Stimulated activated CD8-positive, alpha-beta memory T cell treated with anti-CD3 and anti-CD28 coated beads, Interleukin-2, amount 100 ng/mL, for 1 hour (primary cell): ENCODE data around the gene PPFIA1.
"Not testable (repeated sequence)": the region's sequence is repeated elsewhere in the genome, so short reads cannot be mapped to it uniquely, and the experiment has no call there.

ENCODE experiments used
- DNase-seq, 2 donors: peaks; one replicate each; pipeline ENCODE4 v3.0.0-alpha.2; 2020; ENCODE audit warnings: low read depth in 2 of 2

PPFIA1 gene

DNA sequence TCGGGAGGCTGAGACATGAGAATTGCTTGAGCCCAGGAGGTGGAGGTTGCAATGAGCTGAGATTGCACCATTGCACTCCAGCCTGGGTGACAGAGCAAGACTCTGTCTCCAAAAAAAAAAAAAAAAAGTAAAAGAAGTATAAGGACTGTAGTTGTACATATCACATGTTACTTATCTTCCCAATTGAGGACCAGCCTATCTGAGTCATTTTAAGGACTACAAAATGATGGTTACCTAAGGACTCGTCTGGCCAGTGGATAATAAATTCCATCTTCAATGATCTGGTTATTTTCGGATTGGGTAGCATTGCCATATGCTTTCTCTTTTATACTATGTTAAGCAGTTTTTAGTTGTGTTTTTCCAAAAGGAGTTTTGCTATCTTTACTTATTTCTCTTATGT, 55.3 kb downstream of the PPFIA1 start:
- DNase-seq = no peak

DNA sequence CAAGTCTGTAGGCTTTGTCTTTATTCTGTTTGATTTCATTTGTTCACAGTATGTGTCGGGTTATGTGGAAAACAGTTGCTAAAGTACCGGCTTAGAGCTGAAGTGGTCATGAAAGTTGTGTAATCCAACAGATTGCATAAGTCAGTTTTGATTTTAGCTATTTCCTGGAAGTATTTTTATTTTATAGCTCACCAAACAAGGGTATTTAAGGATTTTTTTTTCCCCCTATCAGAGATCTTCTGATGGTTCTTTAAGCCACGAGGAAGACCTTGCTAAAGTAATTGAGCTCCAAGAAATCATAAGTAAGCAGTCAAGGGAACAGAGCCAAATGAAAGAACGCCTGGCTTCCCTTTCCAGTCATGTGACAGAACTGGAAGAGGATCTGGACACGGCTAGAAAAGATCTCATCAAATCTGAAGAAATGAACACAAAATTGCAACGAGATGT, 55.9 kb downstream of the PPFIA1 start:
- DNase-seq = no peak

DNA sequence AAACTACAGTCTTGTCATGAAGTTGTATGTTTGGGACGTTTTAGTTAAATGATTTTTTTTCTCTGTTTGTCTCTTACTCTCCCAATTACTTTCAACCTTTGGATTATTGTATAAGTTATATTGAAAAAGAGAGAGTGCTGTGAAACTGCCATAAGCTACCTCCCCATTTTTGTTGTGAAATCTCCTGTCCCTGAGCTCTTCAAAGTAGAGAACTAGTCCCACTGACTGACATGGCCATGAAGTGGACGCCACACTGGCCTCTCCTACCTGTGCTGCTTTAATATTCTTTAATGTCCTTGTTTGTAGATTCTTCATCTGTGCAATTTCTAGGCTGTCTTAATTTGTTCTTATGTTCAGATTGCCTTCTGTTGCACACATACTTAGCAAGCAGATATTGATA, 56.3 kb downstream of the PPFIA1 start:
- no peak for DNase-seq

DNA sequence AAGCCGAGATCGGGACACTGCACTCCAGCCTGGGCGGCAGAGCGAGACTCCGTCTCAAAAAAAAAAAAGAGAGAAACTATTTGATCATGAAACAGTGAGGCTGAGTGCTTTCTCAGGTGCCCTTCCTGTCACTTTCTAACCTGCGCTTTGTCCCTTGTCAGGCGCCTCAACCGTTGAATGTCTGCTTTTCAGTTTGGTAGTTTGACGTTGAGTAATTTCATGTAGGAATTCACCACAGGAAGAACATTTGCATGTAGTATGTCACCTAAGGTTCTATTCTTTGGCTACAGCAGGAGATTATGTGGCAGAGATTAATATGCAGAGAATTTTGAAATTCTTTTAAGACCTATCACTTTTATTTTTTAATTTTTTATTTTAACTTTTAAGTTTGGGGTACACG, 57.2 kb downstream of the PPFIA1 start:
- DNase-seq = no peak

DNA sequence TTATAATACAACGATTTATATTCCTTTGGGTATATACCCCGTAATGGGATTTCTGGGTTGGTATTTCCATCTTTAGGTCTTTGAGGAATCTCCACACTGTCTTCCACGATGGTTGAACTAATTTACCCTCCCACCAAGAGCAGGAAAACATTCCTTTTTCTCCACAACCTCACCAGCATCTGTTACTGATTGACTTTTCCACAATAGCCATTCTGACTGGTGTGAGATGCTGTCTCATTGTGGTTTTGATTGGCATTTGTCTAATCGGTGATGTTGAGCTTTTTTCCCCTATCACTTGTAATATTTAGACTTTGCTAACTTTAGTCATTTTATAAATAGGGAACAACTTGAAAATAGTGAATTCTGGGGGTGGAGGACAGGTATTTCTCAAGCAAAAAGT, 58.1 kb downstream of the PPFIA1 start:
- DNase-seq = no peak

DNA sequence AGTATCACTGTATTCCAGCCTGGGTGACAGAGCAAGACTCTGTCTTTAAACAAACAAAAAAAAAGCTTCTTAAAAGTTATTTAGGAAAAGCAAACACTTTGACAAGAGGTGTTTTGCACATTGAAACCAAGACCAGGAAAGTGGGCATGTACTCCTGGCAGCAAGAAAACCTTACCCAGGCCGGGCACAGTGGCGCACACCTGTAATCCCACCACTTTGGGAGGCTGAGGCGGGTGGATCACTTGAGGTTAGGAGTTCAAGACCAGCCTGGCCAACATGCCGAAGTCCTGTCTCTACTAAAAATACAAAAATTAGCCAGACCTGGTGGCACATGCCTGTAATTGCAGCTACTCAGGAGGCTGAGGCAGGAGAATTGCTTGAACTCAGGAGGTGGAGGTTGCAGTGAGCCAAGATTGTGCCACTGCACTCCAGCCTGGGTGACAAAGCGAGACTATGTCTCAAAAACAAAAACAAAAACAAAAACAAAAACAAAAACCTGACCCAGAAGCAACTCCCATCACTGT, 60.9 kb downstream of the PPFIA1 start:
- not testable (repeated sequence) for DNase-seq

DNA sequence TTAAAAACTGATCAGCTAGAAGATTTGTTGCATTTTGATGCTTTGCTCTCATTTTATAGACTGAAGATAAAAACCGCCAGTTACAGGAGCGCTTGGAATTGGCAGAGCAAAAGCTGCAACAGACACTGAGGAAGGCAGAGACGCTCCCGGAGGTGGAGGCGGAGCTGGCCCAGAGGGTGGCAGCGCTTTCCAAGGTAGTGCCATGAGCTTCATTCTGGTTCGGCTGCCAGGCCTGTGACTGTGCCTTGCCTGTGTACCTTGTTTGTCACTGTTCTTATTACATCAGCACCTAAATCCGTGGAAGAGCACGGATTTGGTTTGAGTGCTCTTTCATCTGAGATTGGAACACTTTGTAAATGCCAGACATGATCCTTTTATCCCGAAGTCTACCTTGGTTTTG, 61.4 kb downstream of the PPFIA1 start:
- DNase-seq = no peak

DNA sequence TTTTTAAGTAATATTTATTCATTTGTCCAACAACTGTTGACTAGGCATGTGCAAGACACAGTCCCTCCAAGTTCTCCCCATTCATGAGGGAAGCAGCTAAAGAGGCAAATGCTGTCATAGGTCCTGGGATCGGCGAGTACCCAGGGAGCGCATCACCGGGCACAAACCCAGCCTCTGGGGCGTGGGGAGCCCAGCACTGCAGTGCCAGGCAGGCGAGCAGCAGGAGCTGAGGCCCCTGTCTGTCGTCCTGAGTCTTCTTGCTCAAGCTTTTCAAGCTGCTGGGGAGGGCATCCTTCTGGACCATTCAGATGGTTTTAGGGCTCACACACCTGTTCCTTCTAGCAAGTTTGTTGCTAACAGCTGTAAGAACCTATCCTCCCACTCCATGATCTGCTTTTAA, 62.1 kb downstream of the PPFIA1 start:
- no peak for DNase-seq

DNA sequence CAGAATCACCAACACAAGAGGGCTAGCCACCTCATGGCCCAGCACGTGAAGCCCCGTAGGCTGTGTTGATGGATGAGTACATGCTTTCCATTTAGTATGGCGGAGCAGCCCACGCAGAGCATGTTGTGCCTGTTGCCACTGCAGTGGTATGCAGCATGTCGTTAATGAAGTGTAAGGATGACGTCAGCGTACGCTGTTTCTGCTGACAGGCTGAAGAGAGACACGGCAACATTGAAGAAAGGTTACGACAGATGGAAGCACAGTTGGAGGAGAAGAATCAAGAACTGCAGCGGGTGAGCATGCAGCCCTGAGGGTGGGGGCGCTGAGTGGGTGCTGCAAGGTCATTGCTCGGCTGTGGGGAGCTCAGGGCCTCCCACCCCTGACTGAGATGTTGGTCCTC, 62.8 kb downstream of the PPFIA1 start:
- DNase-seq = no peak

DNA sequence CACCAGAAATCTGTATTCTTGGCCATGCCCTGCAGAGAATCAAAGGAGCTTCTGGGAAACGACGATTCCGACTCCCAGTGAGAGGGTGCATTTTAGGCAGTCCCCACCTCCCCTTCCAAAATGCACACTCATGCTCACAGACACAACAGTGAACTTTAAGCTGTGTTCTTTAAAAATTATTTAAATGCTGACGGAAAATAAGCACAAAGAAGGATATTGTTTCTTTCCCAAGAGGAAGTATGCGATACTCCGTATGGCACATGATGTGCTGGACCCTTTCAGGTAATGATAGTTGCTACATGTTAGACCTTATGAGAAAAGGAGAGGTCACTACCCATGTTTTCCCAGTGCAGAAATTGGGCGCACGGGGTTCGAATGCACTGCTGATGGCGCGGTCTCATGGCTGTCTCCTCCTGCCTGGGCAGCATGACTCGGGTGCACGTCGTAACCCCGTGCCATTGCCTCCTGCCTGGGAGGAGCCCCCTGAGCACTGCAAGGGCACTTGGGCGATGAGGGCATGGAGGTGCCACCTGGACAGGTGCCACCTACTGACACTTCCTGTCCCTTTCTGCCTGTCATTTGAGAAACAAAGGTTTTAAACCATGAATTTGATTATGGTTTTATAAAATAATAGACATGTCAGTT, 64.0 kb downstream of the PPFIA1 start:
- DNase-seq = no peak

DNA sequence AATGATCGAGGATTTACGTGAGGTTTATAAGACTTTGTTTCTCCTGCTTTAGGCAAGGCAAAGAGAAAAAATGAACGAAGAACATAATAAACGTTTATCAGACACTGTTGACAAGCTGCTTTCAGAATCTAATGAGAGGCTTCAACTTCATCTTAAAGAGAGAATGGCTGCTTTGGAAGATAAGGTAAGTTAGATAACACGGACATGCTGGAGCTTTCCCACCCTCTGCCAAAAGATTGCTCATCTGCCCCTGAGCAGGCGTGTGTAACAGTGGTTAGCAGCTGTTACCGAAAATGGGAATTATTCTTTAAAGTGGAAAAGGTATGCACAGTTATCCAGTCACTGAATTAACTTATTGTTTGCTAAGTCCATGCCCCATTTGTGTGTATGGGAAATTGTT, 65.0 kb downstream of the PPFIA1 start:
- no peak for DNase-seq

DNA sequence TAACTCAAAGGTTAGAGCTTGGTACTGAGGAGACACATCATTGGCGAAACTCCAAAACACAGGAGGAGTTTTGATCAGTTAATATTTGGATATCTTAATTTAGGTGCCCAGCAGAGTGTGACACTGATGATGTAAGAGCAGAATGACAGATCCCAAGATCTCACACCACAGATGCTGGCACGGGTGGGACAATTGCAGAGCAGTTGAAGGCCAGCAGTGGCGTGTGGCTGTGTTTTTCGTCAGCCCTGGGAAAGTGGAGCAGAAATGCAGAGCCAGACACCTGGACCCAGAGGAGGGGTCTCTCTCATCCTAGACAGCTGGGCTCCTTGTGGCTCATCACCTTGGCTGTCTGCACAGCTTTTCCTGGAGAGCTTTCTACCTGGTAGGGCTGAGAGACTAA, 68.1 kb downstream of the PPFIA1 start:
- no peak for DNase-seq

DNA sequence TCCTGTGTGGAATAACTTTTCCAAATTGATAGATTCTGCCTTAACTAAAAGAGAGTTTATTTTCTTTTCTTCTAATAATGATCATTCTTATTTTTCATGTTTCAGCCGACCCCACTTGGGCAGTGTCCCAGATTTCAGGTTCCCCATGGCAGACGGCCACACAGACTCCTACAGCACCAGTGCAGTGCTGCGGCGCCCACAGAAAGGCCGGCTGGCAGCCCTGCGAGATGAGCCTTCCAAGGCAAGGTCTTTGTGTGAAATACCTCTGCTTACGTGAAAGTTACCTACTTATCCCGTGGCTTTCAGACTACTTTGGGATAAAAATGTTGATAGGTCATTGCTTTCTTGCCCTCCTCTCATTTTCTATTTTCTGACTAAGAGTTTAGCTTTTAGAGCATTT, 68.6 kb downstream of the PPFIA1 start:
- DNase-seq = no peak

DNA sequence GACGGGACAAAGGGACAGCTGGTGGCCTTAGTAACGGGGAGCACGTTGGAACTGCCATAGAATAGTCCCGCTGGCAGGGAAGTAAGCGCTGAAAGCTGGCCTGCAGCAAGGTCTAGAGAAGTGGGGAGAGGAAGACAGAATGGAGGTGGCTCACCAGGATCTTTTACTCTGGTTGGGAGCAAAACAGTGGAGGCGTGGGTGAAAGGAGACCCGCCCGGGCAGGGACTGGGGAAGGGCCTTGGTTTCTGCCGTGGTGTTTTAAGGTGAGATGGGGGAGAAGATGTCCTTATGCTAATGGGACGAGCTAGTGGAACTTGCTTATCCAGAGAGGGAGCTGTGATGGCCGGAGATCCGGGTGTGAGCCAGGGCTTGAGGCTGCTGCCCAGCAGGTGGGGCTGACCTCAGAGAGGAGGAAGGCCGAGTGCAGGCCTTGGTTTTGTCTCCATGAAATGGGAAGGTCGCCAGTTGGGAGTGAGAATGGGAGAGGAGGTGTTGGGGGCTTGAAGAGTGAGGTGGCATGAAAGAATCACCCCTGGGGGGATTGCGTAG, 71.5 kb downstream of the PPFIA1 start:
- DNase-seq = no peak

DNA sequence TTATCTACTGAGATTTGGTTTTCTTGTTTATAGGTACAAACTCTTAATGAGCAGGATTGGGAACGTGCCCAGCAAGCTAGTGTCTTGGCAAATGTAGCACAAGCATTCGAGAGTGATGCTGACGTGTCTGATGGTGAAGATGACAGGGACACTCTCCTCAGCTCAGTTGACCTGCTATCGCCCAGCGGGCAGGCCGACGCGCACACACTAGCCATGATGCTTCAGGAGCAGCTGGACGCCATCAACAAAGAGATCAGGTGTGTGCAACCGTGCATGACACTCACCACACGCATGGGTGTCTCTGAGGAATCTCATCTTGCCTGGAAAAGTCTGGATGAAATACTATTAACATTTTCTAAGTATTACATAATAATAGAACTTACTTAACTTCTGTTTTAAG, 73.1 kb downstream of the PPFIA1 start:
- no peak for DNase-seq

DNA sequence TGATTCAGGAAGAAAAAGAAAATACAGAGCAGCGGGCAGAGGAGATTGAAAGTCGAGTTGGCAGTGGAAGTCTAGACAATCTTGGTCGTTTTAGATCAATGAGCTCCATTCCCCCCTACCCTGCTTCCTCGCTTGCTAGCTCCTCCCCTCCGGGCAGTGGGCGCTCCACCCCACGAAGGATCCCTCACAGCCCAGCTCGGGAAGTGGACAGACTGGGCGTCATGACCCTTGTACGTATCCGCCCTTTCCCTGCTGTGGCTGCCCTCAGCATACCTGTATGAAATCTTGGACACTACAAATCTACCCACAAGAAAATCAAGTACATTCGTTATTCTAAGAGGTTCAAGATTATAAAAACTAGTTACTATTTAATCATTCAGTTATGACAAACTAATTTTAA, 77.7 kb downstream of the PPFIA1 start:
- no peak for DNase-seq

DNA sequence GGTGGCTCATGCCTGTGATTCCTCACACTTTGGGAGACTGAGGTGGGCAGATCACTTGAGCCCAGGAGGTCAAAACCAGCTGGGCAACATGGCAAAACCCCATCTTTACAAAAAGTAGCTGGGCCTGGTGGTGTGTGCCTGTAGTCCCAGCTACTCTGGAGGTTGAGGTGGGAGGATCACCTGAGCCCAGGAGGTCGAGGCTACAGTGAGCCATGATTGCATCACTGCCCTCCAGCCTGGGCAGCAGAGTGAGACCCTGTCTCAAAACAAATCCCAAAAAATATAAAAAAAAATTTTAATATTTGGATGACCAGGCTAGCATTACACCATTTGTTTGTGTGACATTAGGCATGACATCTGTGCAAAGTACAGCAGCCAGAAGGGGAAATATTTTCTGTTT, 78.1 kb downstream of the PPFIA1 start:
- no peak for DNase-seq

DNA sequence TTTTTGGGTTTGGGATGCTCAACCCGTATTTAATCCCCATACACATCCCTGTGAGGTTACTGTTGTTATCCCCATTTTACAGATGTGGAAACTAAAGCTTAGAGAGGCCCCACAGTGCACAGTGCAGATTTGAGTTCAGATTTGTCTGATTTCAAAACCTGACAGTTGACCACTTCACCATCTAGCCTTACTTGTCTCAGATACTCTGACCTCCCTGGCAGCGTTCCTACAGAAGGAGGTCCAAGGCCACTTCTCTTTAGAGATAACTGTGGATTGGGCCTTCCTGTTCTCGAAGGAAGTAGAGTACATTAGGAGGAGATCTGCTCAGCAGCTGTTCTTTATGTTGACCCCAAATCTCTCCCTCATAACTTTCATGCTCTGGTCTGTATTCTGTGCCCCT, 81.2 kb downstream of the PPFIA1 start:
- no peak for DNase-seq

DNA sequence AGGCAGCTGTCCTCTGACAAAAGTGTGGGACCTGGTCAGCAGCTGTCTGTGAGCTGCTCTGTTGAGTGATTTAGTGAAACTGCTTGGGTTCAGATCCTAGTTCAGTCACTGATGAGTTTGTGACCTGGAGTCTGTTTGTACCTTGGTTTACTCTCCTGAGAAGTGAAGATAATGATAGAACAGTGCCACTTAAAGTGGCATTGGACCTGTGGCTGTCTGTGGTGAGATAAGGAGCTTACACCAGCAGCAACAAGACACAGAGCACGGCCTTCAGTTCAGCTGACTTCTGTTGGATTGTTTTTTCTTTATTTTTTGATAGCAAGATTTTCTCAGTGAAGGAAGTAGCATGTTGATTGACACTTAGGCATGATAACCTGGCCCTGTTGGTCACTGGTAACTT, 81.6 kb downstream of the PPFIA1 start:
- no peak for DNase-seq

DNA sequence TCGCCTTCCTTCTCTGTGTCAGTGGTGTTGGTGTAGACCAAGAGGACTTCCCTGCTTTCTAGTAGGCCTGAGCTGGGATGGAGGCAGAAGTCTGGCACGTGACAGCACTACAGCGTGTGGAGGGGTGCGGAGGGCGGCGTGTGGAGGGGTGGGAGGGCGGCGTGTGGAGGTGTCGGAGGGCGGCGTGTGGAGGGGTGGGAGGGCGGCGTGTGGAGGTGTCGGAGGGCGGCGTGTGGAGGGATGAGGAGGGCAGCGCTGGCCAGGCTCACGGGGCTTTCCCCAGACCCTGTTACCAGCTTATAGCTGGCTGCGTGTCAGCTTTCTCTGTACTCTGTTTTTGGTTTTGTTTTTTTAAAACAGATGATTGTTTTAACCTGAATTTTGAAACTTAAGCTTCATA, 82.1 kb downstream of the PPFIA1 start:
- no peak for DNase-seq

DNA sequence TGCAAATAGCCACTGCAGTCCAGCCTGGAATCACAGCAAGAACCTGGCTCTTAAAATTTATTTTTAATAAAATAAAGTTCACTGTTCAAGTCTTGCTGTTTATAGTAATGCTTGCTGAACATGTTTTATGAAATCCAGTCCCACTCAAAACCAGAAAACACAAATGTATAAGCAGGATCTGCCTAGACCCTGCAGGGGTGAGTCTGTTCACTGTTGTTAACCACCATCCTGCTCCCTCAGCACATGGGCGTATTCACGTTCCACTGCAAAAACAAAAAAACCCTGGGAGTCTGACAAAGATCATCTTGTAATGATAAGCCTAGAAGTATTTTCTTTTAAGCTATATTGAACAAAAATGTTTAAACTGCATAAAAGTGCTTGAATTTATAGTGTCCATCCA, 82.8 kb downstream of the PPFIA1 start:
- DNase-seq = no peak

DNA sequence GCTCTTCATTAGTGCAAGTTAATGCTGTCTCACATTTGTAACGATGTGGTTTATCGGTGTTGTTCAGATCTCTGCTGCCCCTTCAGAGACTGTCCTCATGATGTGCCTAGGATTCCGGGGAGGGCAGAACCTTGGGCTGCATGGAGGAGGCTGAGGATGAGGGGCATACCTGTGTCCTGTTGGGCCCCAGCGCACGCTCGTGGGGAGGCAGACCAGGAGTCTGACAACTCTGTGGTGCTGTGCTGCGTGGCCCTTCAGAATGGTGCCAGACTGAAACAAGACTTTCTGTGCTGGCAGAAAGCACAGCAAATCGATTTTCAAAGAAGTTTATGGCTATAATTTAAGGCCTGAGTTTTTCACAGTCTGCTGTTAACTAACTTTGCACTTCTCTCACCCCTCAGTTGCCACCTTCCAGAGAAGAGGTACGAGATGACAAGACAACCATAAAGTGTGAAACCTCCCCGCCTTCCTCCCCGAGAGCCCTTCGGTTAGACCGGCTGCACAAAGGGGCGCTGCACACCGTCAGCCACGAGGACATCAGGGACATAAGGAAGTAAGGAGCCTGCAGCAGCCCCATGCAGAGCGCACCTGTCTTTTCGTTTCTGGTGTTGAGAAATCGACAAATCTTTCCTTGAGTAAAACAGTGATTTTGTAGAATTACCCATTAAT, 83.5 kb downstream of the PPFIA1 start:
- DNase-seq = no peak

DNA sequence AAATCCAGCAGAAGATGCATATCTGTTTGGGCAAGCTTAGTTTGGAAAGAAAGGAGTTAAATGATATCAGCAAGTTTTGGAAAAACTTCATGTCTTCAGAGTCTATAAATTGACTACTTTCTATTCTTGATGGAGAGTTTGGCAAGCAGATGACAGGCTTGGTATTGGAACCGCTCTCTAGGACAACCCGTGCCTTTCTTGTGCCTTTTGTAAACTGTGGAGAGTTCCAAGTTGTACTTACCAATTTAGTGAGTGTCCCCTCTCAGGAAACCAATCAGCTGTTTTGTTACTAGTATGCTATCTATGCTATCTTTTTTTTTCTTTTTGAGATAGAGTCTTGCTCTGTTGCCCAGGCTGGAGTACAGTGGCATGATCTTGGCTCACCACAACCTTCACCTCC, 84.1 kb downstream of the PPFIA1 start:
- no peak for DNase-seq
